ENCODE data around the gene PSMA3. TPM values are rescaled to one million over a fixed set of nuclear protein-coding genes. Genes with fewer than 3 reads are reported as not detected.

PSMA3 gene
- total and polyA plus RNA-seq, 9 of the 15 experiments (the other 6 are each of a cell fraction or from before 2014, with no cell fraction given) = 129 to 786 (median 319) TPM

- TF ChIP-seq GMEB1 (CRISPR knock-in tag; IDR thresholded peaks at IDR 0.05) (no peak), CHAMP1 (IDR thresholded peaks at IDR 0.05) (no peak), TAF15 (IDR thresholded peaks at IDR 0.05; ENCODE audit: low read depth, low read length) (no peak), FOXP1 (CRISPR knock-in tag; IDR thresholded peaks at IDR 0.05) (no peak), PHF20 (IDR thresholded peaks at IDR 0.05; ENCODE audit: partially characterized antibody) (no peak), ZNF408 (CRISPR knock-in tag; IDR thresholded peaks at IDR 0.05; ENCODE audit: low read depth) (no peak), ZMIZ1 (IDR thresholded peaks at IDR 0.05; ENCODE audit: low read depth in 2 of 2, low read length in 2 of 2) (no peak), CBX1 (IDR thresholded peaks at IDR 0.05; ENCODE audit: low read depth) (no peak), ZNF23 (CRISPR knock-in tag; IDR thresholded peaks at IDR 0.05) (no peak)
- TF ChIP-seq, protein P1, sequence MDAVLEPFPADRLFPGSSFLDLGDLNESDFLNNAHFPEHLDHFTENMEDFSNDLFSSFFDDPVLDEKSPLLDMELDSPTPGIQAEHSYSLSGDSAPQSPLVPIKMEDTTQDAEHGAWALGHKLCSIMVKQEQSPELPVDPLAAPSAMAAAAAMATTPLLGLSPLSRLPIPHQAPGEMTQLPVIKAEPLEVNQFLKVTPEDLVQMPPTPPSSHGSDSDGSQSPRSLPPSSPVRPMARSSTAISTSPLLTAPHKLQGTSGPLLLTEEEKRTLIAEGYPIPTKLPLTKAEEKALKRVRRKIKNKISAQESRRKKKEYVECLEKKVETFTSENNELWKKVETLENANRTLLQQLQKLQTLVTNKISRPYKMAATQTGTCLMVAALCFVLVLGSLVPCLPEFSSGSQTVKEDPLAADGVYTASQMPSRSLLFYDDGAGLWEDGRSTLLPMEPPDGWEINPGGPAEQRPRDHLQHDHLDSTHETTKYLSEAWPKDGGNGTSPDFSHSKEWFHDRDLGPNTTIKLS (IDR thresholded peaks at IDR 0.05; ENCODE audit: borderline replicate concordance, low read depth) = no peak
- TF ChIP-seq, protein P2, sequence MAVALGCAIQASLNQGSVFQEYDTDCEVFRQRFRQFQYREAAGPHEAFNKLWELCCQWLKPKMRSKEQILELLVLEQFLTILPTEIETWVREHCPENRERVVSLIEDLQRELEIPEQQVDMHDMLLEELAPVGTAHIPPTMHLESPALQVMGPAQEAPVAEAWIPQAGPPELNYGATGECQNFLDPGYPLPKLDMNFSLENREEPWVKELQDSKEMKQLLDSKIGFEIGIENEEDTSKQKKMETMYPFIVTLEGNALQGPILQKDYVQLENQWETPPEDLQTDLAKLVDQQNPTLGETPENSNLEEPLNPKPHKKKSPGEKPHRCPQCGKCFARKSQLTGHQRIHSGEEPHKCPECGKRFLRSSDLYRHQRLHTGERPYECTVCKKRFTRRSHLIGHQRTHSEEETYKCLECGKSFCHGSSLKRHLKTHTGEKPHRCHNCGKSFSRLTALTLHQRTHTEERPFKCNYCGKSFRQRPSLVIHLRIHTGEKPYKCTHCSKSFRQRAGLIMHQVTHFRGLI (CRISPR knock-in tag; IDR thresholded peaks at IDR 0.05) = no peak
- TF ChIP-seq, protein P3, sequence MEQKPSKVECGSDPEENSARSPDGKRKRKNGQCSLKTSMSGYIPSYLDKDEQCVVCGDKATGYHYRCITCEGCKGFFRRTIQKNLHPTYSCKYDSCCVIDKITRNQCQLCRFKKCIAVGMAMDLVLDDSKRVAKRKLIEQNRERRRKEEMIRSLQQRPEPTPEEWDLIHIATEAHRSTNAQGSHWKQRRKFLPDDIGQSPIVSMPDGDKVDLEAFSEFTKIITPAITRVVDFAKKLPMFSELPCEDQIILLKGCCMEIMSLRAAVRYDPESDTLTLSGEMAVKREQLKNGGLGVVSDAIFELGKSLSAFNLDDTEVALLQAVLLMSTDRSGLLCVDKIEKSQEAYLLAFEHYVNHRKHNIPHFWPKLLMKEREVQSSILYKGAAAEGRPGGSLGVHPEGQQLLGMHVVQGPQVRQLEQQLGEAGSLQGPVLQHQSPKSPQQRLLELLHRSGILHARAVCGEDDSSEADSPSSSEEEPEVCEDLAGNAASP (IDR thresholded peaks at IDR 0.05) = no peak
These were observed 6.1 kb upstream of the PSMA3 start (continued) for GRCh38 chr14:58238252-58239243.

Data from K562 (cell line).